AG04450 (cell line): Measurements from ENCODE around the gene CNBD2. TPM values are rescaled to one million over a fixed set of nuclear protein-coding genes. Genes with fewer than 3 reads are reported as not detected.

ENCODE experiments used
- CTCF ChIA-PET: fragments of 300-600, 350-600 bp; formaldehyde crosslinking; extraction: SDS; loops from one replicate; lab custom pipeline; 2022; ENCODE audit warnings: antibody characterized with exemption, inconsistent platforms; lab: Charles Lee
- POLR2A ChIA-PET: fragments of 350-600 bp; formaldehyde crosslinking; extraction: SDS; loops from one replicate; lab custom pipeline; 2021; ENCODE audit warnings: antibody characterized with exemption, inconsistent platforms; lab: Yijun Ruan, JAX
- DNase-seq: peaks from one replicate; pipeline ENCODE4 v3.0.0-alpha.2; 2011; ENCODE audit warnings: low read depth, low spot score
- H3K27ac ChIP-seq: one replicate; pipeline ENCODE4 v1.5.1; 2012; ENCODE audit warnings: low read depth, low read length, control low read depth
- H3K27me3 ChIP-seq: one replicate; pipeline ENCODE4 v1.6.0; 2012; ENCODE audit warnings: low read length; ENCODE audit not compliant: control insufficient read depth, insufficient read depth
- H3K4me3 ChIP-seq: 2 replicates; pipeline ENCODE4 v1.5.1; 2011; ENCODE audit warnings: mild to moderate bottlenecking, low read depth, low read length, control low read depth
- H3K9me3 ChIP-seq: 2 replicates; pipeline ENCODE4 v1.5.1; 2012; ENCODE audit warnings: low read length; ENCODE audit not compliant: control insufficient read depth, insufficient read depth
- CTCF ChIP-seq: IDR thresholded peaks from 2 replicates; pipeline ENCODE4 v1.5.1; 2011; ENCODE audit warnings: low read depth, low read length, control low read depth, inconsistent platforms
- polyA plus RNA-seq: library from polyadenylated mRNA; depleted of rRNA; stranded (reverse); fragments of >200 nt; gene quantifications from 2 replicates; pipeline ENCODE4 v1.2.3, GENCODE V29; 2011

CNBD2 gene
- polyA plus RNA-seq, 1 experiment, result 1.8 TPM

- TF ChIP-seq CTCF, result no peak
- Histone ChIP-seq H3K27me3 (peaks cover 10% of the 10 kb centered on the region), H3K9me3 (no peaks in the 10 kb centered on the region), H3K27ac (no peak overlapping the region), H3K4me3 (no peak overlapping the region)
- ChIA-PET POLR2A (no interaction called here), CTCF (interaction anchor here (0.5 kb wide), 1 partner anchor 39 kb away, joined by 3 read pairs; no protein-coding TSS in a partner anchor)
- no peak for DNase-seq
Observed at GRCh38 chr20:36031806-36032205, 63.4 kb downstream of the CNBD2 start.

- CTCF ChIA-PET, result interaction anchor here (1.0 kb wide), 1 partner anchor 80 kb away, joined by 6 read pairs; the partner anchor contains the start of gene SCAND1
Observed at GRCh38 chr20:36034875-36035274, 66.5 kb downstream of the CNBD2 start.

GRCh38 chr20:36035745-36036144, 67.4 kb downstream of the CNBD2 start:
- no peak for DNase-seq
- POLR2A ChIA-PET, result no interaction called here
- no peak for TF ChIP-seq CTCF
- no peaks in the 10 kb centered on the region for H3K9me3 ChIP-seq
- peaks cover under 1% of the 10 kb centered on the region for H3K27me3 ChIP-seq
- no peak overlapping the region for H3K4me3 ChIP-seq
- H3K27ac ChIP-seq, result no peak overlapping the region
- CTCF ChIA-PET, result no interaction called here

More at GRCh38 chr20:36034875-36035274, 66.5 kb downstream of the CNBD2 start:
- no peak for DNase-seq
- POLR2A ChIA-PET, result no interaction called here
- no peaks in the 10 kb centered on the region for H3K9me3 ChIP-seq
- H3K27ac ChIP-seq, result no peak overlapping the region
- no peak overlapping the region for H3K4me3 ChIP-seq
- TF ChIP-seq CTCF, result no peak
- peaks cover 3% of the 10 kb centered on the region for H3K27me3 ChIP-seq

- CTCF ChIA-PET, result no interaction called here
- DNase-seq, result no peak
- Histone ChIP-seq H3K27ac (no peak overlapping the region), H3K27me3 (no peaks in the 10 kb centered on the region), H3K9me3 (no peaks in the 10 kb centered on the region), H3K4me3 (no peak overlapping the region)
- POLR2A ChIA-PET, result no interaction called here
- no peak for TF ChIP-seq CTCF
Observed at GRCh38 chr20:36036688-36037087, 68.3 kb downstream of the CNBD2 start.

GRCh38 chr20:36040571-36040970, 72.2 kb downstream of the CNBD2 start:
- POLR2A ChIA-PET, result no interaction called here
- CTCF ChIA-PET, result interaction anchor here (1.9 kb wide), 1 partner anchor 98 kb away, joined by 4 read pairs; no protein-coding TSS in a partner anchor
- TF ChIP-seq CTCF, result no peak
- Histone ChIP-seq H3K27ac (no peak overlapping the region), H3K27me3 (no peaks in the 10 kb centered on the region), H3K4me3 (no peak overlapping the region), H3K9me3 (no peaks in the 10 kb centered on the region)
- DNase-seq, result no peak
